Nephron (organoid): ENCODE measurements around the gene PRMT7.

Experiments
- H3K27ac Mint-ChIP-seq, 3 experiments: 2 replicates each; pipeline ENCODE4 v1.8.0; 2020; ENCODE audit warnings: mixed read lengths in 3 of 3, mild to moderate bottlenecking in 2 of 3, moderate library complexity in 1 of 3
- H3K27me3 Mint-ChIP-seq: 2 replicates; pipeline ENCODE4 v1.8.0; 2021; ENCODE audit warnings: low read depth, mild to moderate bottlenecking, moderate library complexity, mixed read lengths
- H3K36me3 Mint-ChIP-seq: 2 replicates; pipeline ENCODE4 v1.8.0; 2020; ENCODE audit warnings: low read depth, mixed read lengths
- H3K4me1 Mint-ChIP-seq: 2 replicates; pipeline ENCODE4 v1.8.0; 2020; ENCODE audit warnings: mixed read lengths
- H3K4me3 Mint-ChIP-seq, 3 experiments: 2 replicates each; pipeline ENCODE4 v1.8.0; 2020; ENCODE audit warnings: mild to moderate bottlenecking in 3 of 3, mixed read lengths in 3 of 3, moderate library complexity in 2 of 3
- H3K9me3 Mint-ChIP-seq: 2 replicates; pipeline ENCODE4 v1.8.0; 2020; ENCODE audit warnings: mixed read lengths
- TF ChIP-seq, protein P1 (sequence below), 3 experiments: fragments of 200-600 bp; sonication (generic); IDR thresholded peaks; one replicate each; pipeline ENCODE4 v1.5.0; 2021; ENCODE audit warnings: antibody characterized with exemption in 3 of 3; ENCODE audit not compliant: unreplicated experiment in 3 of 3

PRMT7 gene

DNA sequence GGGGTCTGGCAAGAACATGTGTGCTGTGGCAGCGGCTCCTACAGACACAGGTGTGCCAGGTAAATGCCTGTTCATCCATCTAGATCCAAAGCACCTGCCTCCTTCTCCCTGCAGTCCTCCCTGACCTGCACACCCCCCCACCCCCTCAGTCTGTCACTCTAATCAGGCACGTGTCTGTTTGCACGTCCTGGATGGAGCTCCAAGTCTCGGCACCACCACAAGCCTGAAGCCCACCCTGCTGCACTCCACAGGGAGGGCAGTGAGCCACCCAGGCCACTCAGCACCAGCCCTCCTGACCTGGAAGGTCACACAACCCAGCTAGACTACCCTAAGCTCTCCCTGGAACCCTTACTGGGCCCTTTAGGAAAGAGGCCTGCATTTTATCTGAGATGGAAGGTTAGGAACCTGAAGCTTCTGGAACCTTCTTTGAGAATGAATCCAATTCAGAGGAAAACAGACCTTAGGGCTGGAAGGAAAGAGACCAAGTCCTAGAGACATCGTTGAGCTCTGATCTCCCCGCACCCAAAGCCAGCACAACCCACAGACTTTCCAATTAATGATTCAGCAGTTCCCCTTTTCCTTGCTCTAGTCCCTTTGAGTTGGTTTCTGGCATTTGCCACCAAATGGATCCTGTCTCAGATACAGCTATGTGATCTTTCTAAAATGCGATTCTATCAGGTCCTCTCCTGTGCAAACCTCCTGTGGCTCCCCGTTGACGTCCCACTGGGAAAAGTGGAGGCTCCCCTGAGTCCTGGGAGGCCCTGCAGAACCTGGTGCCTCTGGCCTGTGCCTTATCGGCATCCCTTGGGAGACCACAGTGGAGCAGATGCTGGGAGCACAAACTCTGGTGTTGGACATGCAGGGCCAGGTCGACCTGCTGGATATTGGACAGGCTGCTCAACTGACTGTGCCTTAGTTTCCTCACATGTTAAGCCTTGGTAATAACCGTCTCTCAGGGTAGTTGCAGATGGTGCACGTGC, 67.9 kb downstream of the PRMT7 start:
- TF ChIP-seq, protein P1, sequence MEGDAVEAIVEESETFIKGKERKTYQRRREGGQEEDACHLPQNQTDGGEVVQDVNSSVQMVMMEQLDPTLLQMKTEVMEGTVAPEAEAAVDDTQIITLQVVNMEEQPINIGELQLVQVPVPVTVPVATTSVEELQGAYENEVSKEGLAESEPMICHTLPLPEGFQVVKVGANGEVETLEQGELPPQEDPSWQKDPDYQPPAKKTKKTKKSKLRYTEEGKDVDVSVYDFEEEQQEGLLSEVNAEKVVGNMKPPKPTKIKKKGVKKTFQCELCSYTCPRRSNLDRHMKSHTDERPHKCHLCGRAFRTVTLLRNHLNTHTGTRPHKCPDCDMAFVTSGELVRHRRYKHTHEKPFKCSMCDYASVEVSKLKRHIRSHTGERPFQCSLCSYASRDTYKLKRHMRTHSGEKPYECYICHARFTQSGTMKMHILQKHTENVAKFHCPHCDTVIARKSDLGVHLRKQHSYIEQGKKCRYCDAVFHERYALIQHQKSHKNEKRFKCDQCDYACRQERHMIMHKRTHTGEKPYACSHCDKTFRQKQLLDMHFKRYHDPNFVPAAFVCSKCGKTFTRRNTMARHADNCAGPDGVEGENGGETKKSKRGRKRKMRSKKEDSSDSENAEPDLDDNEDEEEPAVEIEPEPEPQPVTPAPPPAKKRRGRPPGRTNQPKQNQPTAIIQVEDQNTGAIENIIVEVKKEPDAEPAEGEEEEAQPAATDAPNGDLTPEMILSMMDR (IDR thresholded peaks at IDR 0.05; ENCODE audit: unreplicated experiment in 3 of 3), result no peak
- Mint-ChIP-seq H3K36me3 (no peaks in the 10 kb centered on the region), H3K9me3 (no peaks in the 10 kb centered on the region), H3K27me3 (peaks cover 24% of the 10 kb centered on the region), H3K4me3 (no peak overlapping the region), H3K4me1 (no peaks in the 10 kb centered on the region), H3K27ac (no peak overlapping the region)

GRCh38 chr16:68379472-68380347, 68.9 kb downstream of the PRMT7 start:
- Mint-ChIP-seq H3K9me3 (no peaks in the 10 kb centered on the region), H3K4me3 (no peak overlapping the region), H3K27ac (no peak overlapping the region), H3K4me1 (peaks cover 2% of the 10 kb centered on the region), H3K36me3 (no peaks in the 10 kb centered on the region), H3K27me3 (peaks cover 25% of the 10 kb centered on the region)
- TF ChIP-seq, protein P1 (IDR thresholded peaks at IDR 0.05; ENCODE audit: unreplicated experiment in 3 of 3), result no peak

DNA sequence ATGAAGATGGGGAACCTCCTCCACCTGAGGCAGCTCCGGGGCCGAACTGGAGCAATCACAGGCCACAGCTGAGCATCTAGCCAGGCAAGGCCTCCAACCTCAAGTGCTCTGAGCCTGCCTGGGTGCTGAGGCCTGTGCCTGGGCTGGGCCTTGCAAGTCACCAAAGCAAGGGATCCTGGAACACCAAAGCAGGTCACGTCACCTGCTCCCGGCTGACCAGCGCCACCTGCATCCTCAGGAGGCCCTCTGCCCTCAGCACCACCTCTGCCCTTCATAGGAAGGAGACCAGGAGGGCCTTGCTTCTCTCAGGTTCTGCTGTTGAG, 69.5 kb downstream of the PRMT7 start:
- Mint-ChIP-seq H3K4me1 (peaks cover 5% of the 10 kb centered on the region), H3K27ac (no peak overlapping the region), H3K9me3 (no peaks in the 10 kb centered on the region), H3K27me3 (peaks cover 21% of the 10 kb centered on the region), H3K4me3 (no peak overlapping the region), H3K36me3 (no peaks in the 10 kb centered on the region)
- TF ChIP-seq, protein P1 (IDR thresholded peaks at IDR 0.05; ENCODE audit: unreplicated experiment in 3 of 3), result no peak

DNA sequence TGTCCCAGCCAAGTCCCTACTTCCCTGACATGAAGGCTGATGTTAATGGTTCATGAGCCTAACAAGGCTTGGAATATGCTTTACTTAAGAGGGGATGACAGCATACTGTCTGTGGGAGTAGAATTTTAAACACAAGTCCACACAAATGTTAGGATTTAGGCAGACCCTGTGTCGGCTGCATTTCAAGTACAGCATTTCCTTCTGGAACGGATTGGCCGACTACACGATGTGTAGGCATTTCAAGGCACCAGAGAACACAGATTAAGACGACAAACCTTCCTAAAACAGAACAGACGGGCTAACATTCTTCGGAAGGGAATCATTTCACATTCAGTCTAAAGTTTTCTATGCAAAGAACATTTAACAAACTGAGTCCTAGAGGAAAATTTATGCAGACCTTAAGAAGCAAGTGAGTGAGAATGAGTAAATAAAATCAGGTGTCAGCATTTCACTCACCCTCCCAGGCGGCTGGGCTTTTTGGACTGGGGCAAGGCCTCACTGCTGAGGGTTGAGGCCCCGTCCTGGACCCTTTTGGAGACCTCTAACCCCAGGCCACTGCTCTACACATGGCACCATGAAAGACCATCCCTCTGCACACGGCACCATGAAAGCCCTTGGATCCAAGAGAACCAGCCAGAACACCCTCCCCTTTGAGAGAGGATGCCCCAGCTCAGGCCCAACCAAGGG, 70.0 kb downstream of the PRMT7 start:
- Mint-ChIP-seq H3K9me3 (no peaks in the 10 kb centered on the region), H3K27ac (no peak overlapping the region)

DNA sequence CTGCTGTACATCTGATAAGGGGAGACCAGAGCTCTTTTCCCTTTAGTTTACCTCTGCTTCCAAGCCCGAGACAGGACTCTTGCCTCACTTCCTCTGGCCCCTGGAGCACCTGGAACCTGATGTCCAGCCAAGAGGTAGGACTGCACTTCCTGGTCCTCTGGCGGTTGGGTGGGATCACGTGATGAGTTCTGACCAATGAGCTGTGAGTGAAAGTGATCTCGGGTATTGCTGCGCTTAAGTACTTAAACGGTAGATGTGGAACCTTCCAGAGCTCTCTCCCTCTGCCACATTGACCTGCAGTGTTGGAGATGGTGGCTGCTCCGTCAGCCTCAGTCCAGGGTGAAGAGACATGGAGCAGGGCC, 70.5 kb downstream of the PRMT7 start:
- Mint-ChIP-seq H3K36me3 (no peaks in the 10 kb centered on the region), H3K4me3 (no peak overlapping the region), H3K27me3 (peaks cover 21% of the 10 kb centered on the region), H3K9me3 (no peaks in the 10 kb centered on the region), H3K27ac (no peak overlapping the region), H3K4me1 (peaks cover 5% of the 10 kb centered on the region)
- TF ChIP-seq, protein P1 (IDR thresholded peaks at IDR 0.05; ENCODE audit: unreplicated experiment in 3 of 3), result no peak

More for the DNA sequence above, 70.0 kb downstream of the PRMT7 start:
- peaks cover 5% of the 10 kb centered on the region for H3K4me1 Mint-ChIP-seq
- TF ChIP-seq, protein P1 (IDR thresholded peaks at IDR 0.05; ENCODE audit: unreplicated experiment in 3 of 3), result no peak
- H3K36me3 Mint-ChIP-seq, result no peaks in the 10 kb centered on the region
- peaks cover 21% of the 10 kb centered on the region for H3K27me3 Mint-ChIP-seq
- H3K4me3 Mint-ChIP-seq, result no peak overlapping the region
